Activated CD8-positive, alpha-beta memory T cell treated with anti-CD3 and anti-CD28 coated beads for 48 hours (primary cell): Measurements from ENCODE around the gene MCF2L.

Source experiments
- DNase-seq, 3 experiments: peaks; one replicate each; pipeline ENCODE4 v3.0.0-alpha.2; 2020; ENCODE audit warnings: low read depth in 2 of 3, low spot score in 2 of 3

The MCF2L gene

GRCh38 chr13:113013878-113014751 is 45.1 kb downstream of the MCF2L start:
- DNase-seq: no peak

- no peak for DNase-seq
Observed at GRCh38 chr13:113014752-113015745, 46.0 kb downstream of the MCF2L start.

- DNase-seq: no peak
Observed at GRCh38 chr13:113015826-113016525, 47.0 kb downstream of the MCF2L start.

- DNase-seq: no peak
Observed at GRCh38 chr13:113016526-113017295, 47.7 kb downstream of the MCF2L start.

- no peak for DNase-seq
Observed at GRCh38 chr13:113017506-113018215, 48.6 kb downstream of the MCF2L start.

GRCh38 chr13:113018676-113019465 is 49.9 kb downstream of the MCF2L start:
- no peak for DNase-seq

GRCh38 chr13:113020323-113021080 is 51.5 kb downstream of the MCF2L start:
- DNase-seq: no peak

- no peak for DNase-seq
Observed at GRCh38 chr13:113021391-113021790, 52.4 kb downstream of the MCF2L start.

GRCh38 chr13:113021811-113022210 is 52.8 kb downstream of the MCF2L start:
- no peak for DNase-seq

- no peak for DNase-seq
Observed at GRCh38 chr13:113022391-113022744, 53.4 kb downstream of the MCF2L start.

- no peak for DNase-seq
Observed at GRCh38 chr13:113022745-113023574, 53.9 kb downstream of the MCF2L start.

- DNase-seq: no peak
Observed at GRCh38 chr13:113023694-113024430, 54.8 kb downstream of the MCF2L start.

- DNase-seq: no peak
Observed at GRCh38 chr13:113024466-113024865, 55.5 kb downstream of the MCF2L start.

- DNase-seq: no peak
Observed at GRCh38 chr13:113026391-113026910, 57.4 kb downstream of the MCF2L start.

GRCh38 chr13:113027095-113027494 is 58.1 kb downstream of the MCF2L start:
- no peak for DNase-seq

- no peak for DNase-seq
Observed at GRCh38 chr13:113027566-113027965, 58.6 kb downstream of the MCF2L start.
